ENCODE data around the gene TAS2R13.

The TAS2R13 gene

GRCh38 chr12:10863512-10864218 lies 45.7 kb downstream of the TAS2R13 start:
- no peak for DNase-seq

GRCh38 chr12:10861366-10861765 lies 48.0 kb downstream of the TAS2R13 start:
- peak; percentile 14 for DNase-seq

All from fibroblast of skin of right biceps (primary cell).